Gastrocnemius medialis (tissue), 4 donors: ENCODE measurements around the gene EMC6. TPM values are rescaled to one million over a fixed set of nuclear protein-coding genes. Genes with fewer than 3 reads are reported as not detected.
"Not testable (repeated sequence)": the region's sequence is repeated elsewhere in the genome, so short reads cannot be mapped to it uniquely, and the experiment has no call there.

ENCODE experiments used
- ATAC-seq, 2 donors: fragments of 150-250 bp; one replicate each; pipeline ENCODE4 v1.9.1; 2016
- DNase-seq, 2 donors: peaks; one replicate each; pipeline ENCODE4 v3.0.0-alpha.2; 2019
- H3K27ac ChIP-seq, 4 donors: fragments of 200-600 bp; sonication (generic); 1 replicate in 1 of 4; 2 replicates in 3 of 4; pipeline ENCODE4 v1.5.1; 2016 to 2018; ENCODE audit warnings: mild to moderate bottlenecking in 2 of 4, moderate library complexity in 1 of 4
- H3K27me3 ChIP-seq, 3 donors: fragments of 200-600 bp; sonication (generic) in 2 of 3; 1 replicate in 1 of 3; 2 replicates in 2 of 3; pipeline versions ENCODE4 v1.5.1 to v1.6.0; 2016 to 2019; ENCODE audit warnings: mild to moderate bottlenecking in 1 of 3, moderate library complexity in 1 of 3
- H3K36me3 ChIP-seq, 2 donors: fragments of 200-600 bp; sonication (generic) in 1 of 2; one replicate each; pipeline ENCODE4 v1.5.1; 2017 to 2018
- H3K4me1 ChIP-seq, 2 donors: fragments of 200-600 bp; sonication (generic) in 1 of 2; one replicate each; pipeline ENCODE4 v1.5.1; 2016 to 2017; ENCODE audit warnings: mild to moderate bottlenecking in 2 of 2
- H3K4me3 ChIP-seq, 4 donors: fragments of 200-600 bp; sonication (generic) in 3 of 4; 1 replicate in 1 of 4; 2 replicates in 3 of 4; pipeline ENCODE4 v1.5.1; 2016 to 2019; ENCODE audit warnings: mild to moderate bottlenecking in 2 of 4
- H3K9me3 ChIP-seq, 3 donors: fragments of 200-600 bp; sonication (generic) in 2 of 3; 1 replicate in 1 of 3; 2 replicates in 2 of 3; pipeline ENCODE4 v1.5.1; 2016 to 2019
- CTCF ChIP-seq, 5 experiments: fragments of 450-650 bp in 3 of 5; fragments of 200-600 bp in 2 of 5; sonication (generic) in 2 of 5; IDR thresholded peaks in 4 of 5; conservative IDR thresholded peaks in 1 of 5; 1 replicate in 4 of 5; 2 replicates in 1 of 5; pipeline ENCODE4 v1.5.1; 2016 to 2019; ENCODE audit warnings: antibody characterized with exemption in 5 of 5, mild to moderate bottlenecking in 3 of 5, moderate library complexity in 3 of 5
- POLR2A ChIP-seq, 2 donors: fragments of 450-650 bp; IDR thresholded peaks; one replicate each; pipeline ENCODE4 v1.6.1; 2017; ENCODE audit warnings: antibody characterized with exemption in 2 of 2, mild to moderate bottlenecking in 2 of 2, moderate library complexity in 2 of 2
- in situ Hi-C, 4 donors: fragments of 200-750 bp; cut with MboI; loops; one replicate each; pipeline versions ENCODE4 v1.15.0 to v1.8.0; 2017; ENCODE audit warnings: low sequenced_read_pairs in 4 of 4
- intact Hi-C: fragments of 100-400 bp; cut with DNase I; formaldehyde crosslinking; loops from one replicate; pipeline ENCODE4 v1.15.1; 2023; ENCODE audit warnings: low total_unique reads
- total RNA-seq, 4 donors: library from RNA; depleted of rRNA; stranded (reverse); fragments of >200 nt; gene quantifications; one replicate each; pipeline versions ENCODE4 v1.1.0 to v1.2.3, GENCODE V29; 2016

Gene EMC6
- total RNA-seq, 4 donors from 2014 or later = 40.6 to 73.8 (median 54.5) TPM

- Histone ChIP-seq H3K4me1 (peaks cover 3 to 8% of the 10 kb centered on the region in 2 donors), H3K27ac (no peak overlapping the region), H3K4me3 (no peak overlapping the region), H3K36me3 (peaks cover 0 to 6% of the 10 kb centered on the region in 2 donors), H3K9me3 (no peaks in the 10 kb centered on the region), H3K27me3 (peaks cover 0 to 4% (median 0%) of the 10 kb centered on the region in 3 donors)
- in situ Hi-C loops = no loop called here
- ATAC-seq (no peak), DNase-seq (no peak)
- intact Hi-C loops = no loop called here
- TF ChIP-seq CTCF (IDR thresholded peaks at IDR 0.05 in 4 of 5, conservative IDR thresholded peaks at IDR 0.05 in 1 of 5) (no peak), POLR2A (IDR thresholded peaks at IDR 0.05) (no peak)
Measured at GRCh38 chr17:3699951-3700350, 31.3 kb downstream of the EMC6 start.

GRCh38 chr17:3702041-3702539 is 33.5 kb downstream of the EMC6 start:
- H3K36me3 ChIP-seq, intact Hi-C loops, H3K9me3 ChIP-seq, H3K4me3 ChIP-seq, ATAC-seq, H3K27ac ChIP-seq, DNase-seq, H3K27me3 ChIP-seq, H3K4me1 ChIP-seq, in situ Hi-C loops: not testable (repeated sequence)

GRCh38 chr17:3704931-3705717 is 36.5 kb downstream of the EMC6 start:
- H3K27ac ChIP-seq = peak overlapping the region in 3 of 4 donors; percentile 30 to 52 (median 48)
- in situ Hi-C loops (no loop called here), intact Hi-C loops (no loop called here)
- no peaks in the 10 kb centered on the region for H3K9me3 ChIP-seq
- no peaks in the 10 kb centered on the region for H3K27me3 ChIP-seq
- no peak overlapping the region for H3K4me3 ChIP-seq
- DNase-seq (no peak), ATAC-seq (peak; percentile 38 to 41)
- H3K4me1 ChIP-seq = peaks cover 0 to 5% of the 10 kb centered on the region in 2 donors
- TF ChIP-seq CTCF (IDR thresholded peaks at IDR 0.05 in 4 of 5, conservative IDR thresholded peaks at IDR 0.05 in 1 of 5) = no peak
- TF ChIP-seq POLR2A (IDR thresholded peaks at IDR 0.05) = peak in 1 of 2 donors; percentile 6
- peaks cover 0 to 6% of the 10 kb centered on the region in 2 donors for H3K36me3 ChIP-seq

DNA sequence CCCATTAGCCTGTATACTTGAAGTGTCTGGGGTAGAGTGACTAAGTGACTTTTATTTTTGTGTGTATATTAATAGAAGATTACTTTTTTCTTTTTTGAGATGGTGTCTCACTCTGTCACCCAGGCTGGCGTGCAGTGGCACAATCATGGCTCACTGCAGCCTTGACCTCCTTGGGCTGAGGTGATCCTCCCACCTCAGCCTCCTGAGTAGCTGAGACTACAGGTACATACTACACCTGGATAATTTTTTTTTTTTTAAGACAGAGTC is 37.0 kb downstream of the EMC6 start:
- in situ Hi-C loops, intact Hi-C loops, DNase-seq, H3K9me3 ChIP-seq, H3K36me3 ChIP-seq, H3K4me1 ChIP-seq, H3K4me3 ChIP-seq, H3K27me3 ChIP-seq: not testable (repeated sequence)
- H3K27ac ChIP-seq = peak overlapping the region in 3 of 4 donors; percentile 30 to 52 (median 48)
- ATAC-seq = peak; percentile 70 to 75

DNA sequence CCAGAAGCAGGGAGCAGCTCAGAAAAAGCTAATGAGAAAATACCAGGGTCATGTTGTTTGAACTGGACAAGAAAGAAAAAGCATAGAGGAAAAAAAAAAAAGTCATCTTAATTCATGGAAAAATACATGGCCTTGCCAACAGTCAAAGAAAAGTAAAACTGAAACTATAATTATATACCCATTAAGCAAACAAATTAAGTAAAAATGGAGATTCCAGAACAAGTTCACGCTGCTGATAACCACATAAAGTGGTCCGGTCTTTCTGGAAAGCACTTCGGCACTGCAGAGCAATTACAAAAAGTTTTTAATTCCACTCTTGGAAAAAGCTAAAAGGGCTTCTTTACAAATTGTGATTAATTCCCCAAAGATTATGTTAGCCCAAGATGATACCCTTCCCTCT is 39.8 kb downstream of the EMC6 start:
- no peaks in the 10 kb centered on the region for H3K27me3 ChIP-seq
- intact Hi-C loops = no loop called here
- no peak for DNase-seq

More for the DNA sequence above, 39.8 kb downstream of the EMC6 start:
- no peak for ATAC-seq
- no peaks in the 10 kb centered on the region for H3K9me3 ChIP-seq
- peaks cover 0 to 18% of the 10 kb centered on the region in 2 donors for H3K36me3 ChIP-seq
- in situ Hi-C loops = no loop called here
- no peak for TF ChIP-seq CTCF (IDR thresholded peaks at IDR 0.05 in 4 of 5, conservative IDR thresholded peaks at IDR 0.05 in 1 of 5)
- no peak for TF ChIP-seq POLR2A (IDR thresholded peaks at IDR 0.05)
- H3K4me3 ChIP-seq = no peak overlapping the region
- H3K27ac ChIP-seq = no peak overlapping the region
- H3K4me1 ChIP-seq = peaks cover 0 to 8% of the 10 kb centered on the region in 2 donors
